DMS153 treated with DMSO at 0.1 percent for 48 hours (cell line): ENCODE measurements around the gene POLD3.

Experiments used
- DNase-seq: peaks from one replicate; lab custom pipeline; 2025; ENCODE audit not compliant: unreplicated experiment; lab: John Stamatoyannopoulos, UW

Gene POLD3

GRCh38 chr11:74592441-74593362, at the start of gene POLD3:
POLD3 (plus strand) TSS chr11:74592582; CDS start chr11:74592659, 77 bp downstream.
- DNase-seq, result peak; percentile 81

- DNase-seq, result no peak
These were observed 48.4 kb upstream of the POLD3 start for GRCh38 chr11:74543991-74544390.

GRCh38 chr11:74546752-74547151, 45.6 kb upstream of the POLD3 start:
- DNase-seq, result no peak

- no peak for DNase-seq
These were observed 41.2 kb upstream of the POLD3 start for GRCh38 chr11:74550991-74551753.

- no peak for DNase-seq
These were observed 40.6 kb upstream of the POLD3 start for GRCh38 chr11:74551754-74552145.

GRCh38 chr11:74557526-74557925, 34.9 kb upstream of the POLD3 start:
- no peak for DNase-seq

- peak; percentile 23 for DNase-seq
These were observed 33.1 kb upstream of the POLD3 start for GRCh38 chr11:74559110-74559933.

- no peak for DNase-seq
These were observed 32.5 kb upstream of the POLD3 start for GRCh38 chr11:74559934-74560309.

- DNase-seq, result no peak
These were observed 26.0 kb upstream of the POLD3 start for GRCh38 chr11:74566146-74566960.

GRCh38 chr11:74568028-74568427, 24.4 kb upstream of the POLD3 start:
- DNase-seq, result no peak

- DNase-seq, result peak; percentile 45
These were observed 21.9 kb upstream of the POLD3 start for GRCh38 chr11:74570266-74571061.

GRCh38 chr11:74571062-74571399, 21.4 kb upstream of the POLD3 start:
- DNase-seq, result no peak

GRCh38 chr11:74572349-74572748, 20.0 kb upstream of the POLD3 start:
- no peak for DNase-seq

- peak; percentile 17 for DNase-seq
These were observed 17.8 kb upstream of the POLD3 start for GRCh38 chr11:74574563-74574962.

GRCh38 chr11:74575999-74576398, 16.4 kb upstream of the POLD3 start:
- DNase-seq, result no peak

GRCh38 chr11:74577181-74577580, 15.2 kb upstream of the POLD3 start:
- no peak for DNase-seq

- DNase-seq, result peak; percentile 66
These were observed 14.6 kb upstream of the POLD3 start for GRCh38 chr11:74577624-74578396.

GRCh38 chr11:74579577-74580270, 12.7 kb upstream of the POLD3 start:
- no peak for DNase-seq
